NCI-H2227 treated with DMSO at 0.1 percent for 48 hours (cell line): ENCODE measurements around the gene FNDC3B.
A peak's percentile ranks its signal among the peaks of the same experiment; 100 is the strongest.

Source experiments
- DNase-seq: peaks from one replicate; lab custom pipeline; 2025; lab: John Stamatoyannopoulos, UW

The FNDC3B gene

GRCh38 chr3:172315401-172316091 is 276.2 kb downstream of the FNDC3B start:
- peak; percentile 15 for DNase-seq

GRCh38 chr3:172316758-172317157 is 277.4 kb downstream of the FNDC3B start:
- DNase-seq = no peak

- DNase-seq = no peak
Observed at GRCh38 chr3:172317481-172317880, 278.1 kb downstream of the FNDC3B start.

- no peak for DNase-seq
Observed at GRCh38 chr3:172317984-172318383, 278.6 kb downstream of the FNDC3B start.

GRCh38 chr3:172319595-172319994 is 280.2 kb downstream of the FNDC3B start:
- DNase-seq = no peak

- DNase-seq = no peak
Observed at GRCh38 chr3:172320468-172320867, 281.1 kb downstream of the FNDC3B start.

GRCh38 chr3:172321035-172321434 is 281.7 kb downstream of the FNDC3B start:
- DNase-seq = no peak

GRCh38 chr3:172323894-172324610 is 284.7 kb downstream of the FNDC3B start:
- DNase-seq = no peak

GRCh38 chr3:172324611-172325203 is 285.3 kb downstream of the FNDC3B start:
- DNase-seq = no peak

- no peak for DNase-seq
Observed at GRCh38 chr3:172325461-172325860, 286.1 kb downstream of the FNDC3B start.

- DNase-seq = no peak
Observed at GRCh38 chr3:172326993-172327392, 287.6 kb downstream of the FNDC3B start.

GRCh38 chr3:172328282-172328681 is 288.9 kb downstream of the FNDC3B start:
- DNase-seq = no peak

GRCh38 chr3:172329070-172329469 is 289.7 kb downstream of the FNDC3B start:
- DNase-seq = no peak

GRCh38 chr3:172330413-172330812 is 291.0 kb downstream of the FNDC3B start:
- no peak for DNase-seq

- DNase-seq = peak; percentile 52
Observed at GRCh38 chr3:172332256-172333041, 293.1 kb downstream of the FNDC3B start.

- no peak for DNase-seq
Observed at GRCh38 chr3:172333042-172333377, 293.6 kb downstream of the FNDC3B start.

- DNase-seq = no peak
Observed at GRCh38 chr3:172333692-172334457, 294.5 kb downstream of the FNDC3B start.

- no peak for DNase-seq
Observed at GRCh38 chr3:172334671-172335207, 295.4 kb downstream of the FNDC3B start.

GRCh38 chr3:172339892-172340291 is 300.5 kb downstream of the FNDC3B start:
- no peak for DNase-seq

- no peak for DNase-seq
Observed at GRCh38 chr3:172340583-172340982, 301.2 kb downstream of the FNDC3B start.

GRCh38 chr3:172341482-172342059 is 302.2 kb downstream of the FNDC3B start:
- peak; percentile 12 for DNase-seq
